ENCODE measurements around the gene AMPH.
A peak's percentile ranks its signal among the peaks of the same experiment; 100 is the strongest.
"Not testable (repeated sequence)": the region's sequence is repeated elsewhere in the genome, so short reads cannot be mapped to it uniquely, and the experiment has no call there.

Gene AMPH

DNA sequence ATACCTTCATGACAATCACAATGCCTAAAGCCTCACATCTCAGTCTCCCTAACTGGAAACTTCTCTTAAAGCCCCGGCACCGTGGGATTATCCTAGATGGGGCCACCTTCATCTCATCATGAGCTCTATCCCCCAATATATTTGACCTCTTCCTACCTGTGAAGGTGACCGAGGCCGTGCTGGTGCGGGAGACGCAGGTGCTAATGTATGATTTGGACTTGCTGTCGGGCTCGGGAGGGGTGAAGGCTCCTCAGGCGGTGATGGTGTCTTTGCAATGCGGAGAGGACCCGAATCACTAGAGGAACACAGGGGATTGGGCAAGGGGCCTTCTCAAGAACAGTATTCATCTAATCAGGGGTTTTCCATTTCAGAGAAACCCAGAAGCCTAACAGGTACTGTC, 168.4 kb downstream of the AMPH start:
- DNase-seq (ENCODE audit: low spot score), result no peak

DNA sequence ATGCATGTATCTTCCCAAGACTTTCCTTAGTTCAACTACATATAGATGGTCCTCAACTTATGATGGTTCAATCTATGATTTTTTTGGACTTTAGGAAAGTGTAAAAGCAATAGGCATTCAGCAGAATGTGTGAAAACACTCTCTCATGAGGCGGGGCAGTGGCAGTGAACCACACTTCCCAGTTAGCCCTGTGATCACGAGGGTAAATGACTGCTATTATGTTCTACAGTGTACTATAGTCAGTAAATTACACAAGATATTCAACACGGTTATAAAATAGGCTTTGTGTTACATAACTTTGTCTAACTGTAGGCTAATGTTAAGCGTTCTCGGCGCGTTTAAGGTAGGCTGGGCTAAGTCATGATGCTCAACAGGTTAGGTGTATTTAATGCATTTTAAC, 169.3 kb downstream of the AMPH start:
- no peak for DNase-seq (ENCODE audit: low spot score)

DNA sequence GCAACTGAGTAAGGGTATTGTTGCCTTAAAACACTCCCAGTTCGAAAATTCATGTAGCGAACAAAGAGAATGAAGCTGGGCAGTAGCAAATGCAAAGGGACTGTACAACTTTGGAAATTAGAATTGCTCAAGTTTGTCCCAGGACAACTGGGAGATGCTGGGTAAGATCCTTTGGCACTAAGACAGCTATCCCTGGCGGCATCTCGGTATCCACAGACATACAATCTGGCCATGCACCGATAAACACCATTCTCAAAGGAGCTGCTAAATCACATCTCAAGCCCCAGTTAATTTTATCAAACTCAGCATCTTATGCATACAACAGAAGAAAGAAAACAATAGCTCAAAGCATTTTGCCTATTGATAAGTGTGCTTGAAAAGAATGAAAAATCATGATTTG, 177.3 kb downstream of the AMPH start:
- DNase-seq (ENCODE audit: low spot score), result no peak

DNA sequence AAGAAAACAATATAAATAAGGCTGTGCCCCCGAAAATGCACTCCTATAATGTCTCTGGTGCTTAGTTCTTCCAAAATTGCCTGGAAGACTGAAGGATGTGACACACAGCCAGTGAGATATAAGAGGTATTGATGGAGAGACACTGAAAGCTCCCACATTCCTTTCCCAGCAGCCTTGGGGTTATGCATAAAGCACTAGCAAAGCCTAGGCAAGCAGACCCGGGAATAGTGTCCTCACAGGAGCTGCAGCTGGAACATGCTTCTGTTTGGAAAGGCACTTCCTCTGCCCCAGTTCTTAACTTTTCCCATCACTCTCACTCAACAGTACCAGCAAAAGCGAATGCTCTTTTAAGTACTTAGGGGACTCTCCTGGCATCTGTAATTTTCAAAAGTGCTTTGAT, 178.0 kb downstream of the AMPH start:
- peak; percentile 14 for DNase-seq (ENCODE audit: low spot score)

DNA sequence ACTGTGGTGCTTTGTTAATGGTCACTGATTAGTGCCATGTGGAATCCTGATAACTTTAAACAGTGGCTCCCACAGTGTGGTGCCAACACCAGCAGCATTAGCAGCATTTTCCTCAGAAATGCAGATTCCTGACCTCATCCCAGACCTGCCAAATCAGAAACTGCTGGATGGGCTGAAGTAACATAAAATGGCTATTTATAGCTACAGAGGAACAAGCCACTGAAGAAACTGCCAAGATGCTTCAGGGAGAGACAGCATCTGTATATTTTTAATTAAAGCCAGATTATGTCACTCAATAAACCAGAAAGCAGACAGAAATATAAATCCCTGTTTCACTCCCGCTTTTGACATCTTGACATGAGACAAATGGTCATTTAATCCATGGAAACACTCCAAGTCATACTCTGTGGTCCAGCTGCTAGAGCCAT, 178.5 kb downstream of the AMPH start:
- peak; percentile 40 for DNase-seq (ENCODE audit: low spot score)

DNA sequence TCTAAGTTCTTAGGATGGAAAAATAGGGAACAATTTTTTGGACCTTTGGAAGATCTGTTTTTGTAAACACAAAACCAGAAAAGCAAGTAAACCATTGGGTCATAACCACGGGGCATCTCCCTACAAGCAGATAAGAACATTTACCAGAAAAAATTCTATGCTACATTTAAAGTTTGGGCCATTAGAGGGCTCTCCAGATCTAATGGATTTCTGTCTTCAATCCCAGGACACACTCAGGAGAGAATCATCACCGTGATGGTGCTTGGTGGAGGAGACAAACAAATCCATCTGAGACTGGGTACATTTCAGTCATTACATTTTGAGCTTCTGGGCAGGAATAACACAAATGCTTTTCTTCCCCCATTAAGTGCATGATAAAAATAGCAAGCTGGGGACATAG, 179.3 kb downstream of the AMPH start:
- peak; percentile 66 for DNase-seq (ENCODE audit: low spot score)

DNA sequence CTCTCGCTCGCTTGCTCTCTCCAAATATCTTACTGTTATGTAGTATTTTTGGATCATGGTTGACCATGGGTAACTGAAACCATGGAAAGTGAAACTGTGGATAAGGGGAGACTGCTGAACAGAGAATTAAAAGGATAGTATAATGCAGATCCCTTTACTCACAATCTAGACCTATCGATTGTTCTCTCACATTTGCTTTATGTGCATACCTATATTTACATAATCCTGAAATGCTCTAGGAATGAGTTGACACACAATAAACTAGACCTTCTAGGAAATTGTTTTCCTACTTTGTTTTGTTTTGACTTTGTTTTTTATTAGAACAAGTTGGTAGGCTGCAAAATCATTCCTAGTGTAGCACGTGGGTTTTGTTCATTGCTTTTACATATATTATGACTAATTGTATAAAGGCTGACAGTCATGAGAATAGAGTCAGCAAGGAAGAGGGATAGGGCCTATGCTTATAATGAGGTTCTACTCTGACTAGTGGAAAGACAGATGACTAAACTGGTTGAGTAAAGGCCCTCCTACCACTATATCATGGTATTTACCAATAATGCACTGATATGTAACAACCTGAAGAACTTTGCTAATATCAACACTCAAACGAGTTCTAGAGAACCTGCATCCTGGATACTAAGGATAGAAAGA, 182.5 kb downstream of the AMPH start:
- no peak for DNase-seq (ENCODE audit: low spot score)

DNA sequence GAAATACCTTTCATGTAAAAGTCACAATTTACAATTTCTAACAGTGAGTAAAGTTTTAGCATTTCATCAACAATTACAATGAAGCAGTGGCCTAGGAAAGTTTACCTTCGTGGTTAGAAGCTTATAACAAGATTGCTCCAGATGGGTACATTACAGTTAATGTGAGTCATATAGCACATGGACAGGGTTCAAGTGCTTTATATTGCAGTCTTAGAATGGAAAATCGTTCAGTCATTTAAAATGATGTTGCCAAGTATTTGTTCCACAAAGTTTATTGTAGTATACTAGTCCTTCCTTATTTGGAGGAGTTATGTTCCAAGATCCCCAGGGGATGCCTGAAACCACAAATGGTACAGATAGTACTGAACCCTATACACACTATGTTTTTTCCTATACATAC, 183.1 kb downstream of the AMPH start:
- DNase-seq (ENCODE audit: low spot score), result no peak

DNA sequence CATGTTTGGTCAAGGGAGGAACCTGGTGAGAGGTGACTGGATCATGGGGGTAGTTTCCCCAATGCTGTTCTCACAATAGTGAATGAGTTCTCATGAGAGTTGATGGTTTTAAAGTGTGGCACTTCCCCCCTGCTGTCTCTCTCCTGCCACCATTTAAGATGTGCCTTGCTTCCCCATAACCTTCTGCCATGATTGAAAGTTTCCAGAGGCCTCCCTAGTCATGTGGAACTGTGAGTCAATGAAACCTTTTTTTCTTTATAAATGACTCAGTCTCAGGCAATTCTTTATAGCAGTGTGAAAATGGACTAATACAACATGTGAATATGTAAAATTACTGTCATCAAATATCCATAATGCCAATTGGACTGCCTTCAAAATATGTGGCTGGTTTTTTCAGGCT, 192.2 kb downstream of the AMPH start:
- DNase-seq (ENCODE audit: low spot score), result no peak

DNA sequence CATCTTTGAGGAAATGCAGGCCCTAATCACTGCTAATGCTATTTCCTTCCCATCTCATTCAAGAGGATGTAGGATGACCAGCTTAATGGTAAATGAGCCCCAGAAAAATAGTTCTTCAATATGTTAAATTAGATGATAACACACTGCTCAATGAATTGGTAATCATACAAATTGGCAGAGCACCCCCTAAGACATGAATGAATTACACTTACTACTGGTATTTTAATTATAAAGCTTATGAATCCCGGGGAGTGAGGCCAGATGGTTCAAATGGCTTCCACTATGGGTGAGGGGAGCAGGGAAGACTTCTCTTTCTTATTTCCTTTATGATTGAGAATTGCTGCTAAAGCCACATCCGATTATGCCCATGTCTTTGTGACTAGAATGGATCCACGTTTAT, 198.5 kb downstream of the AMPH start:
- no peak for DNase-seq (ENCODE audit: low spot score)

DNA sequence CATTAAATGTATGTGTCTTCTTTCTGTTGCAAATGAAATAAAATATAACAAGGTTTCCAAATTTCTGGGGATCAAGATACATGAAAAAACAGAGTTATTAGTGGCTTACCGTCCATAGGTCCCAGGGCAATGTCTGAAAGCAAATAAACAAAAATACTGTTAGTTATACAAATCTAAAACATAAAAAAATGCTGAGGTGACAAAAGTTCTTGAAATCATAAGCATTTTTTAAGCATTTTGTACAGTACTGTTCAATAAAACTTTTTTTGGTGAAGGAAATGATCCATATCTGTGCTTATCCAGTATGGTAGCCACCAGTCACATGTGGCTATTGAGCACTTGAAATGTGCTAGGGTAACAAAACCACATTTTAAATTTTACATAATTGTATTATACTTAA, 199.1 kb downstream of the AMPH start:
- DNase-seq (ENCODE audit: low spot score), result no peak

DNA sequence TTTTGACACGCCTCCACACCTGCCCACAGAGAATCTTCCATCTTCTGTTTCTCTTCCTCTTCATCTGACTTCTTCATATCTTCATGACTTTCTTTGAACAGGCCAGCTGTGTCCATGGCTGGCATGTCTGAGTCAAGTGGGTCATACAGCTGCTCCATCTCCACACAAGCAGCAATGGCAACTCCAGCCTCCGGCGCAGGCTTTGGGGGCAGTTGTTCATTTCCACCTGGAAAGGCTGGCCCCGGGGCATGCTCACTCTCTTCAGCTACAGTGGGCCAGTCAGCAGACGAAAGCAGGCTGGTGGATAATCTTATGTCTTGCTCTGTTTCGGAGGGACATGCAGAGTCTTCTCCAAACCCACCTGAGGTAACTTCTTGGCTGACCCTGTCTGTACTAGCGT, 202.1 kb downstream of the AMPH start:
- no peak for DNase-seq (ENCODE audit: low spot score)

DNA sequence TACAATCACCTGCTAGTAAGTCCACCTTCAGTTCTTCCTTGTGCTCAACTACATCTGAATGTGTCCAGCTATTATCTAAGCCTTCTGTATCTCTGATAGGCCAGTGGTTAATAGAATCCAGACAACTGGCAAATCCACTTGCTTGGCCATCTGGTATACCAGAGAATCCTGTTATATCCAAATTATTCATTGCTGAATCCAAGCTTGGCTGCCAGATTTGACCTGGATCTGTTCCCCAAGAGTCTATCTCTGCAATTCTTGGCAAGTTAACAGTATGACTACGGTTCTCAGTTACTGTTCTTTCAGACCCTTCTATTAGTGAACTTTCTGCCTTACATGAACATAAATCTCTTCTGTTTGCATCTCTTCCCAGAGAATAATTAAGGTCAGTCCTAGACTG, 203.1 kb downstream of the AMPH start:
- peak; percentile 38 for DNase-seq (ENCODE audit: low spot score)

DNA sequence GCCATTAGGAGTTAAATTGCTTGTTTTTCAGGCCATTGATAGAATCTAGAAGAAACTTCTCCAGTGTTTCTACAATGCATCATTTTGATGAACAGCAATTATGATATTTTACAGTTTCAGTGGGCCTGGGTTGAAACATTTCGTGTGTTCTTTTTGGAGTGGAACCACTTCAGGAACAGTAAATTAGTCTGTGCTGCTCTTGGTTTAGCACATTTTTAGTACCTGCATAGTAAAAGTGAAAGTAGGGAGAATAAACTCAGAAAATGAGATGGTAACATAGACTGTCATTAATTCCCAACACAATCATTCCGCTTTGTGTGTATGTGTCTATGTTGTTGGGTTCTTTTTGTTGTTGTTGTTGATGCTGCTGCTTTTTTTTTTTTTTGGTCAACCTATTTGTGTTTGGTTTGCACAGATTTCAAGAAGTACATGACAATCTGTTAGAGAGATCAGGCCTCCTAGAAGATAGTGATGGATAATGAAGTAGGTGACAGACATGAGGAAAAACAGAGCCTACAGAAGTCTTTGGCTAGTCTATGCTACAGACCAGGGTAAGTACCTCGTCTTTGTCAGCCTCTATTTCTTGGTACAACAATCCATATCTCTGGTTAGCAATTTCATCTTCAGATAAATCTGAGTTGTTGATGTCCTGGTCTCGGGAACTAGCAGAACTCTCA, 203.8 kb downstream of the AMPH start:
- no peak for DNase-seq (ENCODE audit: low spot score)

DNA sequence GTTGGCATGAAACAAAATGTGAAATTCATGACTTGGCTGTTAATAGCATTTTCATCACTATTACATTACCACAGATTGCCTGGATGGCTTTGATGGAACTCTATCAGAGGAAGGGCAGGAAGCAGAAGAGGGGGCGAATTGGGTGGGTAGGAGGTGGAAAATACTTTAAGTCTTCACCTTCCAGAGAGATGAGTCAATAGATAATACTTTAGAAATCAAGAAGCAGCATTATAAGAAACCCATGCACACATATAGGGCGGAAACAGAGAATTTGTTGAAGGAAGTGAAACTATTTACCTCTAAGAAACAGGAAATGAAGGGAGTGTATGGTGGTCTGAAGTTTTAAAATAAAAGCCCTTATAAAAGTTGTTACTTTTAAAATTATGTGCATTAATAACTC, 205.7 kb downstream of the AMPH start:
- DNase-seq (ENCODE audit: low spot score), result no peak

DNA sequence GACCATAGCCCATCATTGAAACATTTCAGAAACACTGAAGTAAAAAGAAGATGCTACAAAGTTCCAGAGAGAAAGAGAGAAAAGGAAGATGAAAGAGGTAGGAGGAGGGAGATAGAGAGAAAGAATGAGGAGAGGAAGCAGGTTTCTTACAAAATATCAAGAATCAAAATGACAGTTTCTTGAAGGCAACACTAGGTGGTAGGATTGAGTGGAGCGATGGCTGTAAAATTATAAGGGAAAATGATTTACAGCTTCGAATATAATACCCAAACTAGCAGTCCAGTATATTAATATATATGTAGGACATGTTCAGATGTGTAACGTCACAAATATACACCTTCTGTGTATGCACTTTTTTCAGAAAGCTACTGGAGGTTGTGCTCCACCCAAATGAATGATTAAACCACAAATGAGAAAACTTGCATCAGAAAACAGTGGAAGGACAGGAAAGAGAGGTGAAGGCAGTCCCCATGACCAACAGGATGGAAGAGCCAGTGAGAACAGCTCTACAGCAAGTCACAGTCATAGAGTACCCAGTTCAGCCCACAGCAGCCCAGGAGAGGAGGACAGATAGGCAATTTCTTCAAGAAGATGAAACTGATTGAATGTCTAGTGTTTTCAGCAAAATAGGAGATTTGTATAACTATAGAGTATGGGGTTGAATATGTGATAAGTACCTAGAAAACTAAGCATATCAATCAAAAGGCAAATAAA, 206.3 kb downstream of the AMPH start:
- DNase-seq (ENCODE audit: low spot score), result no peak

DNA sequence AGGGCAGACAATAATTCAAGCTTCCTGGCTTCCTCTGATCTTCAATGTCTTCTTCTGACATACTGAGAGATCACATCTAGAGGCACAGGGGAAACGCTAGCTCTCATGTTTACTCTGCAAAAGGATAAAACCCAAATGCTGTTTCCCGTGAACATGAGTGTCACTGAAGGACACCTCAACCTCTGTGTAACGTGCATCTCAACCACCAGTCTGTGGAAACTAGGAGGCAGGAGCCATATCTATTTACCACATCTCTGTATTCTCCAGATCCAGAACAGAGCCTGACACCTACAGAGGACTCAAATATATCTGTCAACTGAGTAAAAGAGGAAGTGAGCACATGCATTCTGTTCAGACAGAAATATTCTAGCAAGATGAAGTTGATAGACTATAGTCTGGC, 217.4 kb downstream of the AMPH start:
- no peak for DNase-seq (ENCODE audit: low spot score)

DNA sequence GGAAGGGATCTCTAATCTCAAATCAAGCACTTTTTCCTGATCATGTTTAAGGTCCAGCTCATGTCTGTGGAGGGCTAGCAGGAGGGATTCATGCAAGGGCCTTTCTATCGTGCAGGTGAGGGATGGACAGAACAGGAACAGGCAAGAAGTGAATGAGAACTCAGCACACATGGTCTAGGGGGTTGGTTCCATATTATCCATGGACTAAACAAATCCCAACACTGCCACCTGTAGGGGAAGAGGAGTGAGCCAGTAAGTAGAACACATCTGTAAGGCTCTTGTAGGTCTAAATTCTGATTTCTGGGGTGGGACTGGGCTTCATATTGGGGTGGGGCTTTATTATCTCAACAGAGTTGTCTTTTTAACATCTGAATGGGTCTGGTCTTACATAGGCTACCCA, 219.8 kb downstream of the AMPH start:
- DNase-seq (ENCODE audit: low spot score), result no peak

DNA sequence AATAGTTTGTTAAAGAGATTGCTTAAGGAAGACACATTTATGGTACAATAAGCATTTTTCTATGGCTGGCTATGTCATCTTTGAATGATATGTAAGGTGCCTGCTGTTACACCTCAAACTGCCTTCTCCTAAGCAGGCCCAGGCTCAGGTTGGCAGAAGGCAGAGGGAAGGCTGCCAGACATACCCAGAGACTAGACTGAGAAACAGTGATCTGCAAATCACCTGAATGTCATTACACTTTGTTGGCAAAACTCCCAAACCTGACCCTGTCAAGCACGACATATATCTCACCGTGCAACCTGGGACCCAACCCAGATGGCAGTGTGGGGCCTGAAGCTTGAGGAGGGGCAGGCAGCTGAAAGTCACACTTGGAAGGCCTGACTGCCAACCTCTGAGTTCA, 221.1 kb downstream of the AMPH start:
- no peak for DNase-seq (ENCODE audit: low spot score)

DNA sequence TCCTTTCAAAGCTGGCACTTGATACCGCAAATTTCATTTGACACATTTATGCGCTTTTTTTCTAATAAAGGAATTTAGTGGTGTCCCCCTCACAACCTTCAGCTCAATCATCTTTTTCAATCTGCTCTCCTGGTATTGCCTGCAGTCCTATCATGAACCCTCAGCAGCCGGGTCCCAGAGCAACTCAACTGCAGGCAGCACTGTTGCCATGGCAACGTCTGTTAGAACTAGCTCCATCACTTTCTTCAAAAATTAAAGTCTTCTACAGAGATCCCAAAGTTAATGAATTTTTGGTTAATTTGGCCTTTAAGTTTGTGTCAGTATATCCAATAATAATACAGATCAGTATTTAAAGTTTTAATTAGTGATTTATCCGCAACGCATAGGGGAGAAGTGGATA, 221.6 kb downstream of the AMPH start:
- DNase-seq (ENCODE audit: low spot score), result no peak

DNA sequence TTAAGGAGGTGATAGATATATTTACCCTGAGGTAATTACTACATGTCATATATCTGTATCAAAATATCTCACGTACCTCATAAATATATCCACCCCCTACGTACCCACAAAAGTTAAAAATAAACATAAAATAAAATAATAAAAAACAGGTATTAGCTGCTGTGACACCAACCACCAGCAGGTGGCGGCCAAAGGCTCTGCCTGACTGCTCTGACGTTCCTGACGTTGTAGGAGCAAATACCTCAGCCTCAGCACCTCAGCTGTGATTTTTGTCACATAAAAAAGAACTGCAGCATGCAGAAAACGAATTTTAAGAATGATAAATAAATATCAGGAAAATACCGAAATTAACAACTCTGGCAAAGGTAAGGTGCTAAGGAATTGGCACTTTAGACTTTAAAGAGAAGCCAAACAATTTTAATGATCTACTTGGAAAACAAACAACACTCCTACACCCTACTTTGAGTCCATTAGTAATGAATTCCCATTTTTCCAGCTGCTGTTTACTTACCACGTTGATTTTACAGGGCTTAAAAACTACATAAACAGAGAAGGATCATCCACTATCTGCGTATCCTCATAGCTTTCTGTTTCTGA, 232.3 kb downstream of the AMPH start:
- peak; percentile 79 for DNase-seq (ENCODE audit: low spot score)

DNA sequence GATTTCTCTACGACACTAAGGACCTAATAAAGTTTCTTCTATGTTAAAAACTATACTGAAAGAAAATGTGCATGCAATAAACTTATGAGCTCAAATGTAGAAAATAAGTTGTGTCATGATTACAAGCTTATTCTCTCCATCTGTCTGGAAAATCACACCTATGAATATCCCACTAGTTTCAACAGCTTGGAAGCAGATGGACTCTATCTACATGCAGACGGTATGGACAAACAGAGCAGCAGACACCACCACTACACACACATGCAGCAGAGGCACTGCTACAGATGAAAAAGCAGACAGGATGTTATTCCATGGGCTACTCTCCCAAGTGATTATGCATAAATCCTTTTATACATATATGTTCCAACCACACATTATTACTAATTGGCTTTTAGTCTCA, 234.3 kb downstream of the AMPH start:
- DNase-seq (ENCODE audit: low spot score), result no peak

DNA sequence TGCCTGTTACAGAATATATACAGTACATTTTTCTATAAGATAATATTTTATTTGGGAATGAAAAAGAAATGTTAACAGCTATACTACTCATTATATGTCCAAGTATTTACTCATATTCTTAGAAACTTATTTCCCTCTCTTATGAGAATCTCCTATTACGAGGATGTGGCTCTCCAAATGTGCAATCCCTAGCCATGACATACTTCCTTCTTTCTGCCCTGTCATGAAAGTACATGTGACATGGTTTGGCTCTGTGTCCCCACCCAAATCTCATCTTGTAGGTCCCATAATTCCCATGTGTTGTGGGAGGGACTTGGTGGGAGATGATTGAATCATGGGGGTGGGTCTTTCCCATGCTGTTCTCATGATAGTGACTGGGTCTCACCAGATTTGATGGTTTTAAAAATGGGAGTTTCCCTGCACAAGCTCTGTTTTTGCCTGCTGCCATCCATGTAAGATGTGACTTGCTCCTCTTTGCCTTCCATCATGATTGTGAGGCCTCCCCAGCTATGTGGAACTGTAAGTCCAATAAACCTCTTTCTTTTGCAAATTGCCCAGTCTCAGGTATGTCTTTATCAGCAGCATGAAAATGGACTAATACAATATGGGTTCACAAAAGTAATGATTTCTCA, 235.1 kb downstream of the AMPH start:
- DNase-seq (ENCODE audit: low spot score), result not testable (repeated sequence)

Measured in AG20443 (cell line).